ENCODE measurements around the gene SOWAHA.

- TF ChIP-seq CTCF (IDR thresholded peaks at IDR 0.05) (no peak), POLR2A (IDR thresholded peaks at IDR 0.05) (no peak)
Measured at GRCh38 chr5:132854301-132854700, 41.2 kb downstream of the SOWAHA start.

Data from heart left ventricle (tissue), 13 donors.